Jurkat, Clone E6-1 (cell line): ENCODE data around the gene C19orf53. TPM values are rescaled to one million over a fixed set of nuclear protein-coding genes. Genes with fewer than 3 reads are reported as not detected.
A peak's percentile ranks its signal among the peaks of the same experiment; 100 is the strongest.
"Not testable (repeated sequence)": the region's sequence is repeated elsewhere in the genome, so short reads cannot be mapped to it uniquely, and the experiment has no call there.

Experiments used
- DNase-seq: peaks from one replicate; pipeline ENCODE4 v3.0.0-alpha.2; 2011; ENCODE audit warnings: low read depth, low spot score
- H3K4me3 ChIP-seq: 2 replicates; pipeline ENCODE4 v1.5.1; 2011; ENCODE audit warnings: mild to moderate bottlenecking, low read length, control low read depth, moderate library complexity
- polyA plus RNA-seq: library from polyadenylated mRNA; unstranded; fragments of >200 nt; gene quantifications from one replicate; pipeline ENCODE4 v1.2.1, GENCODE V29; 2012; ENCODE audit warnings: missing spikeins; ENCODE audit not compliant: insufficient read length, insufficient read depth

C19orf53 gene
- 294 TPM for polyA plus RNA-seq

GRCh38 chr19:13774217-13775191 lies at the start of gene C19orf53:
C19orf53 (plus strand) TSS chr19:13774456; CDS start chr19:13774478, 22 bp downstream.
- peak within 1 kb of the TSS; percentile 94 for H3K4me3 ChIP-seq
- DNase-seq: peak; percentile 89

- no peak overlapping the region for H3K4me3 ChIP-seq
- no peak for DNase-seq
These were observed 47.9 kb upstream of the C19orf53 start for GRCh38 chr19:13726323-13726722.

DNA sequence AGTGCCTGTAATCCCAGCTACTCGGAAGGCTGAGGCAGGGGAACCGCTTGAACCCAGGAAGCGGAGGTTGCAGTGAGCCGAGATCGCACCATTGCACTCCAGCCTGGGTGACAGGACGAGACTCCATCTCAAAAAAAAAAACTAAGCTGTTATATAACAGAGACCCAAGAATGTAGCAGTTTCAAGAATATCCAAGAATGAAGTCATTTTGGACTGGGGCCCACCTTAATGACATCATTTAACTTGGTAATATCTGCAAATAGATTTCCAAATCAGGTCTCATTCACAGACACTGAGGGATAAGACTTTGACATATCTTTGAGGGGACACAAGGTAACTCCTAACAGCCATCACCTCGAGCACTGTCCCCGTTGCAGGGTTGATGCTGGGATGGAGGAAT lies 46.5 kb upstream of the C19orf53 start:
- DNase-seq: no peak
- no peak overlapping the region for H3K4me3 ChIP-seq

GRCh38 chr19:13729859-13730258 lies 44.4 kb upstream of the C19orf53 start:
- no peak for DNase-seq

DNA sequence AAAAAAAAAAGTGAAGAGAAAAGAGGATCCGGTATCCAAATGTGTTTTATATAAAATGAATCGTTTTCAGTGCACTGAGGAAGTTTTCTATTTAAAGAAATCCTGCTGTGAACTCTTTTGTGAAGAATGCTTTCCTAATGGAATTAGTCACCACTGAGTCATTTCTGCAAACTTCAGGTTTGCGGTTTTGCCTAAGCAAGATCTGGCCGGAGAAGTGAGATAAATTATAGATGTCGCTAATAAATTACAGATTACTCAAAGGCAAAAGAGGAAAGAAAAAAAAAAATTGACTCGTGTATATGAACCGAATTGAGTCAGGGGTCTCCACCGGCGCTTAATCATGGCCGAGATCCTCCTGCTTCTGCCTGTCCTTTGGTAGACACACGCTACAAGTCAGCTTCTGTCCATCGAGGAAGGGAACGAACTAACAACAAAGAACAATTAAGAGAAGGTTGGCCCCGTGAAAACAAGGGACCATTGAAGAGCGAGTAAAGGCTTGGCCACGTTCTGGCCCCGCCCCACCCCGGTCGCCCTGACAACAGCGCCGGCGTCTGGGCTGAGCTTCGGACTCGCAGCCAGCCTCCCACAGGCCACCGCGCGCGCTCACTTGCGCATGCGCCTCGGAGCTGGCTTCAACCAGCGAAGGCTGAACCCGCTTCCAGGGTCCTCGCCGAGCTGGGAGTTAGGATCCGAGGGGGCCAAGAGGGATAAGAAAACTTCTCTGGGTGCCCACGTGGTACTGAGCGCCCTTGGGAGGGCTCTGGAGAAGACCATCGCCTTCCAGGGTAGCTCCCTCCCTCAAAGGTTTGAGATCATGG lies 42.9 kb upstream of the C19orf53 start:
- H3K4me3 ChIP-seq: peak overlapping the region; percentile 88
- DNase-seq: peak; percentile 83

More at GRCh38 chr19:13729859-13730258, 44.4 kb upstream of the C19orf53 start:
- no peak overlapping the region for H3K4me3 ChIP-seq

GRCh38 chr19:13732337-13732736 lies 41.9 kb upstream of the C19orf53 start:
- DNase-seq: no peak
- peak overlapping the region; percentile 88 for H3K4me3 ChIP-seq

- DNase-seq: no peak
- H3K4me3 ChIP-seq: no peak overlapping the region
These were observed 39.5 kb upstream of the C19orf53 start for GRCh38 chr19:13734751-13735150.

DNA sequence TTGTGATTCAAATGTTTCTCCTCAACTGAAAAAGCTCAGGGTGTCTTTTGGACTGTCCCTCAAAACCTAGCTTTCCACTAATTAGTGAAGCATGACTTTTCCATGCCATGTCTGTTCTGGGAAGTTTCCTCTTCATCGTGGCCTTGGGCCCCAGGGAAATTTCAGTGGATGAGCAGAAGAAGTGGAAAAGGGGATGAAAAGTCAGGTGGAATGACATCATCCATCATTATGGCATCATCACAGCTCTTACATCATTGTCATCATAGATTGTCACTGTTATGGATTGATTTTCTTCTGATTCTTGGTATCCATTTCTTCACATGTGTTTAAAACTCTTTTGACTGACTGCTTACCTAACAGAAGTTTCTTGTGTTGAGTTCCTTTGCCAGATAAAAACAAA lies 36.2 kb upstream of the C19orf53 start:
- no peak overlapping the region for H3K4me3 ChIP-seq
- DNase-seq: no peak

DNA sequence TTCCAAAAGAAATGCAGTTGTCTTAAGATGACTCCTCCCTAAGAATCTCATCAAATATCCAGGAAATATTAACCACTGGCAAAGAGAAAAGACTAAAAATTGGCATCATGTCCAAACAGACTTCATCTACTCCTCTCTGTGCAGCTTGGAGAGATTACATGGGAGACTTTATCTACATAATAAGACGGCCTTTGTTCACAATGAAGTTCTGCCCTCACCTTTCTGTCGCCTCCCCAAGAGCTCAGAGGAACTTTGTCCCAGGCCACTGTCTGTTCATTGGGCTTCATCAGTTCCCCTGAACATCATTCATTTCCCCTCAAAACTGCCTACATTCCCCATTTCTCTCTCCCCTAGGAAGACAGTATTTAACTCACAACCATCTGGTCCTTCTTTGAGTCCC lies 32.4 kb upstream of the C19orf53 start:
- H3K4me3 ChIP-seq: no peak overlapping the region
- DNase-seq: no peak

DNA sequence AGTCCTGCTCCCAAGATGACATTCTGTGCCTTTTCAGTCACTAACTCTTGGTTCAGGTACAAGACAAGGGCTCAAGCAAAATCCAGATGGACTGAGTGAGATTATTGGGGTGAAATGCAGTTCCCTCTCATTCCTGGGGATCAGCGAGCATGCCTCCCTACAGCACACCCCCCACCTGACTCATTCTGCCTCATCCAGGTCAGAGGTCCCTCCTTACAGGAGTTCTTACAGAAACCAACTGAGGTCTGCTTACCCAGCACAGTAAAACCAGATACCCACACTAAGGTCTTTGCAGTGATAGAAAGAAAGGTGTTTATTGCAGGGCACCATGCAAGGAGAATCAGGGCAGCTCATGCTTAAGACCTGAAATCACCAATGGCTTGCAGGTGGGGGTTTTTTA lies 31.5 kb upstream of the C19orf53 start:
- H3K4me3 ChIP-seq: no peak overlapping the region
- DNase-seq: no peak

DNA sequence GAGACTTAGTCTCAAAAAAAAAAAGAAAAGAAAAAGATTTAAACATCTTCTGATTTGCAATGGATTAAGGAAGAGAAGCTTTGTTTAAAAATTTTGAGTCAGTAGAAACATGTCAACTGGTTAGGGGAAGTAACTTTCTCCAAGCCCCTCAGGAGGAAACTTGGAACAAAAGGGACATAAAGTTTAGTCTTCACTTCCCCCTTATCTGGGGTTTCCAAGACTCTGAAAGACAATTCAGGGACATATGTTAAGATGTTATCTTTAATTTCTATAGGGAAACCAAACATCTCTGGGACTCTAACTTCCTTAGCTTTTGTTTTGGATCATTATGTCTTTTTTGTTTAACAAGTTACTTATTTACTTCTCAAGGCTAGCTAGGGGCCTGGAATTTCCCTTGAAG lies 30.1 kb upstream of the C19orf53 start:
- H3K4me3 ChIP-seq: no peak overlapping the region
- DNase-seq: no peak

GRCh38 chr19:13747098-13747453 lies 27.2 kb upstream of the C19orf53 start:
- DNase-seq: no peak
- H3K4me3 ChIP-seq: peak overlapping the region; percentile 74

DNA sequence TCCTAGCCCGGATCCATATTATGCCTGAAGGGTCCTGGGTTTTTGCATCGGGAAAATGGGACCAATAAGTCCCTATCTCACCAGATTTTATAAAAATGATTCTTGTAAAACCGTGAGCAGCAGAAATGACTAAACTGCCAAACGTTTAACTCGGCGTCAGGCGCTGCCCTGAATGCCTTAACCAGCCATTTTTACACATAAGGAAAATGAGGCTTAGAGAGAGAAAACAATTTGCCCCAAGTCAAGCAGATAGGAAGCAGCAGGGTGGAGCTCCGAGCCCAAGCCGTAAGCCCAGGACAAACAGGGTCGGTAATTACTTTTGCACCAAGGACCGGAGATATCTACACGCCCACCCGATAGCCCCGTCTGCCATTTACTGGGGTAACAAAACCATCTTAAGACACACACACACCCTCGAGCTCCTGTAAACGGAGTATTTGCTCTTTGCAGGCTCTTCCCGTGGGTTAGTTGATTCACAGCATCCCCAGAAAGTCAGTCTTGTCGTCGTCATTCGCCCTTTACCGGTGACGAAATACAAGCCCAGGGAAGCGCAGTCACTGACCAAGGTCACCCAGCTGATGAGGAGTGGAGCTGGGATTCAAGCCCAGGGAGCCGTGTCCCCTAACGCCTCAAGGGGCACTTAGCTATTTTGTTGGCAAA lies 26.0 kb upstream of the C19orf53 start:
- peak overlapping the region; percentile 74 for H3K4me3 ChIP-seq
- DNase-seq: no peak

- DNase-seq: no peak
- no peak overlapping the region for H3K4me3 ChIP-seq
These were observed 22.8 kb upstream of the C19orf53 start for GRCh38 chr19:13751436-13751835.

DNA sequence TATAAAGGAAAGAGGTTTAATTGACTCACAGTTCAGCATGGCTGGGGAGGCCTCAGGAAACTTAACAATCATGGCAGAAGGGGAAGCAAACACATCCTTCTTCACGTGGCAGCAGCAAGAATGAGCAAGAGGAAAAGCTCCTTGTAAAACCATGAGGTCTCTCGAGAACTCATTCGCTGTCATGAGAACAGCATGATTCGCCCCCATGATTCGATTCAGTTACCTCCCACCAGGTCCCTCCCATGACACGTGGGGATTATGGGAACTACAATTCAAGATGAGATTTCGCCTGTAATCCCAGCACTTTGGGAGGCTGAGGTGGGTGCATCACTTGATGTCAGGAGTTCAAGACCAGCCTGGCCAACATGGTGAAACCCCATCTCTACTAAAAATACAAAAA lies 20.6 kb upstream of the C19orf53 start:
- not testable (repeated sequence) for H3K4me3 ChIP-seq, DNase-seq

GRCh38 chr19:13756210-13756609 lies 18.0 kb upstream of the C19orf53 start:
- no peak for DNase-seq
- H3K4me3 ChIP-seq: no peak overlapping the region

- H3K4me3 ChIP-seq: no peak overlapping the region
- DNase-seq: no peak
These were observed 16.2 kb upstream of the C19orf53 start for GRCh38 chr19:13757805-13758772.

GRCh38 chr19:13758795-13759194 lies 15.5 kb upstream of the C19orf53 start:
- H3K4me3 ChIP-seq: no peak overlapping the region
- no peak for DNase-seq
